SK-N-SH treated with all-trans-retinoic acid at 6 μM for 48 hours (cell line): ENCODE measurements around the gene ACOX1.

Source experiments
- ZC3H10 ChIP-seq: fragments of 250-450 bp; sonication (Bioruptor Pico); IDR thresholded peaks from 2 replicates; pipeline ENCODE4 v1.5.1; 2021; ENCODE audit warnings: mild to moderate bottlenecking, moderate library complexity
- ZFP3 ChIP-seq: fragments of 250-450 bp; sonication (Bioruptor Pico); IDR thresholded peaks from 2 replicates; pipeline ENCODE4 v1.5.0; 2020; ENCODE audit warnings: mild to moderate bottlenecking, moderate library complexity
- ZNF8 ChIP-seq: fragments of 450-650 bp; formaldehyde crosslinking; IDR thresholded peaks from 2 replicates; pipeline ENCODE4 v1.5.0; 2020; ENCODE audit warnings: mild to moderate bottlenecking, moderate library complexity
- TF ChIP-seq, protein P1 (sequence below): fragments of 250-450 bp; sonication (Bioruptor Pico); IDR thresholded peaks from 2 replicates; pipeline ENCODE4 v1.5.1; 2020; ENCODE audit warnings: low read depth, mild to moderate bottlenecking, moderate library complexity
- TF ChIP-seq, protein P2 (sequence below): fragments of 250-450 bp; sonication (Bioruptor Pico); IDR thresholded peaks from 2 replicates; pipeline ENCODE4 v1.8.0; 2020; ENCODE audit warnings: mild to moderate bottlenecking, moderate library complexity, borderline replicate concordance

DNA sequence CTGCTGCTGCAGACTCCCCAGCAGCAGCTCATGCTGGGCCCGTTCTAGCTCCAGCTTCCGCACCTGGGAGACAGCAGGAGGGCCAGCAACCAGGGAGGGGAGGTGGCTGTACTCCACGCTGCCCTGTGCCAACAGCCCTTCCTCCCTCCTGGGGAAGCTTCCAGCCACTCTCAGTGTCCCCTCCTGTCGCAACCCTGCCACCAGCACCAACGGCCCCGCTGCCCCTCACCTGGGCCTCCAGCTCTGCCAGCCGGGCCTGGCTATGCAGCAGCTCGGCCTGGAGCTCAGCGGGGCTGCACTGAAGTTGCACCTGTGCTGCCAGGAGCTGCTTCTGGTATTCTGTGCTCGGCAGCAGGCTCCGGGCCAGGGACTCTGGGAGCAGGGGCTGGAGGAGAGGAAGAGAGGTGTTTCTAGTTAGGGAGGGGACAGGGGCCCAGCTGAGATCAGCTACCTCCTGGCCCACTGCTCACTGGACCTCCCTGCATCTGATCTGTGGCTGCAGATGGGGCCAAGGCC is 58.9 kb downstream of the ACOX1 start:
- TF ChIP-seq ZFP3 (no peak), ZNF8 (CRISPR knock-in tag) (no peak), ZC3H10 (CRISPR knock-in tag) (no peak)
- TF ChIP-seq, protein P1, sequence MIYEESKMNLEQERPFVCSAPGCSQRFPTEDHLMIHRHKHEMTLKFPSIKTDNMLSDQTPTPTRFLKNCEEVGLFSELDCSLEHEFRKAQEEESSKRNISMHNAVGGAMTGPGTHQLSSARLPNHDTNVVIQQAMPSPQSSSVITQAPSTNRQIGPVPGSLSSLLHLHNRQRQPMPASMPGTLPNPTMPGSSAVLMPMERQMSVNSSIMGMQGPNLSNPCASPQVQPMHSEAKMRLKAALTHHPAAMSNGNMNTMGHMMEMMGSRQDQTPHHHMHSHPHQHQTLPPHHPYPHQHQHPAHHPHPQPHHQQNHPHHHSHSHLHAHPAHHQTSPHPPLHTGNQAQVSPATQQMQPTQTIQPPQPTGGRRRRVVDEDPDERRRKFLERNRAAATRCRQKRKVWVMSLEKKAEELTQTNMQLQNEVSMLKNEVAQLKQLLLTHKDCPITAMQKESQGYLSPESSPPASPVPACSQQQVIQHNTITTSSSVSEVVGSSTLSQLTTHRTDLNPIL (CRISPR knock-in tag), result no peak
- TF ChIP-seq, protein P2, sequence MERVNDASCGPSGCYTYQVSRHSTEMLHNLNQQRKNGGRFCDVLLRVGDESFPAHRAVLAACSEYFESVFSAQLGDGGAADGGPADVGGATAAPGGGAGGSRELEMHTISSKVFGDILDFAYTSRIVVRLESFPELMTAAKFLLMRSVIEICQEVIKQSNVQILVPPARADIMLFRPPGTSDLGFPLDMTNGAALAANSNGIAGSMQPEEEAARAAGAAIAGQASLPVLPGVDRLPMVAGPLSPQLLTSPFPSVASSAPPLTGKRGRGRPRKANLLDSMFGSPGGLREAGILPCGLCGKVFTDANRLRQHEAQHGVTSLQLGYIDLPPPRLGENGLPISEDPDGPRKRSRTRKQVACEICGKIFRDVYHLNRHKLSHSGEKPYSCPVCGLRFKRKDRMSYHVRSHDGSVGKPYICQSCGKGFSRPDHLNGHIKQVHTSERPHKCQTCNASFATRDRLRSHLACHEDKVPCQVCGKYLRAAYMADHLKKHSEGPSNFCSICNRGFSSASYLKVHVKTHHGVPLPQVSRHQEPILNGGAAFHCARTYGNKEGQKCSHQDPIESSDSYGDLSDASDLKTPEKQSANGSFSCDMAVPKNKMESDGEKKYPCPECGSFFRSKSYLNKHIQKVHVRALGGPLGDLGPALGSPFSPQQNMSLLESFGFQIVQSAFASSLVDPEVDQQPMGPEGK (CRISPR knock-in tag), result no peak
